ENCODE data around the gene POU2F1. TPM values are rescaled to one million over a fixed set of nuclear protein-coding genes. Genes with fewer than 3 reads are reported as not detected.

POU2F1 gene
- total RNA-seq, 1 donor from 2014 or later: 68.0 TPM

GRCh38 chr1:167237000-167237399 is 16.3 kb downstream of the POU2F1 start:
- Mint-ChIP-seq H3K4me3 (no peak overlapping the region), H3K36me3 (peaks cover 7% of the 10 kb centered on the region), H3K27me3 (ENCODE audit: insufficient read depth, low read depth) (no peaks in the 10 kb centered on the region), H3K9me3 (no peaks in the 10 kb centered on the region), H3K4me1 (peaks cover 3% of the 10 kb centered on the region), H3K27ac (no peak overlapping the region)
- H3K9me3 ChIP-seq (ENCODE audit: low read depth): no peaks in the 10 kb centered on the region
- no peak overlapping the region for H3K27ac ChIP-seq
- no peak overlapping the region for H3K4me2 ChIP-seq
- H3K4me3 ChIP-seq: no peak overlapping the region
- H3K27me3 ChIP-seq: no peaks in the 10 kb centered on the region
- no peaks in the 10 kb centered on the region for H3F3A ChIP-seq (ENCODE audit: low read depth)
- peaks cover 100% of the 10 kb centered on the region for H3K79me2 ChIP-seq (ENCODE audit: low read depth)
- DNase-seq (ENCODE audit: low spot score): no peak
- H3K9ac ChIP-seq: no peak overlapping the region
- H3K4me1 ChIP-seq: peaks cover 17% of the 10 kb centered on the region
- no peak for TF ChIP-seq EZH2phosphoT487 (IDR thresholded peaks at IDR 0.05)
- no peak for TF ChIP-seq CTCF (IDR thresholded peaks at IDR 0.05)
- no peak for TF ChIP-seq EZH2 (IDR thresholded peaks at IDR 0.05)
- H2AFZ ChIP-seq (replicated peaks): no peak overlapping the region
- peaks cover 95% of the 10 kb centered on the region for H4K20me1 ChIP-seq (ENCODE audit: low read depth)
- no peaks in the 10 kb centered on the region for H3K36me3 ChIP-seq

- Histone ChIP-seq H3K4me1 (peaks cover 13% of the 10 kb centered on the region), H3K27ac (no peak overlapping the region), H3K9me3 (ENCODE audit: low read depth) (no peaks in the 10 kb centered on the region), H2AFZ (replicated peaks) (no peak overlapping the region), H3K4me2 (no peak overlapping the region), H3F3A (ENCODE audit: low read depth) (no peaks in the 10 kb centered on the region), H3K9ac (no peak overlapping the region), H3K27me3 (no peaks in the 10 kb centered on the region), H3K79me2 (ENCODE audit: low read depth) (peaks cover 100% of the 10 kb centered on the region), H3K36me3 (no peaks in the 10 kb centered on the region), H4K20me1 (ENCODE audit: low read depth) (peaks cover 87% of the 10 kb centered on the region), H3K4me3 (no peak overlapping the region)
- no peak overlapping the region for H3K4me3 Mint-ChIP-seq
- H3K27me3 Mint-ChIP-seq (ENCODE audit: insufficient read depth, low read depth): no peaks in the 10 kb centered on the region
- no peak for TF ChIP-seq CTCF (IDR thresholded peaks at IDR 0.05)
- TF ChIP-seq EZH2 (IDR thresholded peaks at IDR 0.05): no peak
- no peak for TF ChIP-seq EZH2phosphoT487 (IDR thresholded peaks at IDR 0.05)
- H3K4me1 Mint-ChIP-seq: peaks cover 2% of the 10 kb centered on the region
- no peak for DNase-seq (ENCODE audit: low spot score)
- peaks cover 2% of the 10 kb centered on the region for H3K9me3 Mint-ChIP-seq
- no peak overlapping the region for H3K27ac Mint-ChIP-seq
- H3K36me3 Mint-ChIP-seq: peaks cover 9% of the 10 kb centered on the region
Observed at GRCh38 chr1:167238713-167239112, 18.0 kb downstream of the POU2F1 start.

GRCh38 chr1:167239257-167239656 is 18.6 kb downstream of the POU2F1 start:
- H3K9me3 Mint-ChIP-seq: peaks cover 6% of the 10 kb centered on the region

More at GRCh38 chr1:167239257-167239656, 18.6 kb downstream of the POU2F1 start:
- Histone ChIP-seq H3K9me3 (ENCODE audit: low read depth) (no peaks in the 10 kb centered on the region), H3K27me3 (no peaks in the 10 kb centered on the region), H2AFZ (replicated peaks) (no peak overlapping the region), H3F3A (ENCODE audit: low read depth) (no peaks in the 10 kb centered on the region), H3K4me3 (no peak overlapping the region), H3K4me2 (no peak overlapping the region), H3K36me3 (no peaks in the 10 kb centered on the region), H3K27ac (no peak overlapping the region), H3K9ac (no peak overlapping the region), H3K79me2 (ENCODE audit: low read depth) (peaks cover 100% of the 10 kb centered on the region), H3K4me1 (peaks cover 7% of the 10 kb centered on the region), H4K20me1 (ENCODE audit: low read depth) (peaks cover 82% of the 10 kb centered on the region)
- Mint-ChIP-seq H3K27me3 (ENCODE audit: insufficient read depth, low read depth) (no peaks in the 10 kb centered on the region), H3K27ac (no peak overlapping the region), H3K4me1 (peaks cover 2% of the 10 kb centered on the region), H3K4me3 (no peak overlapping the region), H3K36me3 (peaks cover 12% of the 10 kb centered on the region)
- DNase-seq (ENCODE audit: low spot score): no peak
- TF ChIP-seq EZH2 (IDR thresholded peaks at IDR 0.05) (no peak), CTCF (IDR thresholded peaks at IDR 0.05) (no peak), EZH2phosphoT487 (IDR thresholded peaks at IDR 0.05) (no peak)

Measured in neural progenitor cell (in vitro differentiated cells).